K562 (cell line): ENCODE measurements around the gene NDUFAF4. TPM values are rescaled to one million over a fixed set of nuclear protein-coding genes. Genes with fewer than 3 reads are reported as not detected.

ENCODE experiments used
- ELF1 ChIP-seq: fragments of 200-800 bp; sonication (Bioruptor generic); IDR thresholded peaks from 2 replicates; pipeline ENCODE4 v1.6.1; 2016; ENCODE audit warnings: missing genetic modification characterization, missing compliant biosample characterization
- ELK3 ChIP-seq: fragments of 450-650 bp; formaldehyde crosslinking; IDR thresholded peaks from 2 replicates; pipeline ENCODE4 v1.4.0; 2020; ENCODE audit warnings: mild to moderate bottlenecking
- MAZ ChIP-seq, 2 experiments: fragments of 450-650 bp in 1 of 2; sonication (generic) in 1 of 2; formaldehyde crosslinking; IDR thresholded peaks in 1 of 2; conservative IDR thresholded peaks in 1 of 2; 2 replicates each; pipeline versions ENCODE4 v1.4.0 to v1.5.0; 2020; ENCODE audit warnings: mild to moderate bottlenecking in 1 of 2, missing genetic modification reagents in 1 of 2
- NCOA1 ChIP-seq: fragments of 450-650 bp; IDR thresholded peaks from 2 replicates; pipeline ENCODE4 v1.6.1; 2016; ENCODE audit warnings: low read depth
- NFIC ChIP-seq: fragments of 450-650 bp; IDR thresholded peaks from 2 replicates; pipeline ENCODE4 v1.6.1; 2017; ENCODE audit warnings: mild to moderate bottlenecking, inconsistent platforms
- POLR2G ChIP-seq: fragments of 200-400 bp; formaldehyde crosslinking; IDR thresholded peaks from 2 replicates; pipeline ENCODE4 v1.6.1; 2017; ENCODE audit warnings: low read depth, mild to moderate bottlenecking, antibody characterized with exemption, low read length, moderate library complexity
- ZBTB7A ChIP-seq: IDR thresholded peaks from 2 replicates; pipeline ENCODE4 v1.6.1; 2011; ENCODE audit warnings: low read depth, mild to moderate bottlenecking, low read length, moderate library complexity, borderline replicate concordance; ENCODE audit not compliant: control insufficient read depth
- ZNF609 ChIP-seq: sonication (generic); formaldehyde crosslinking; IDR thresholded peaks from 2 replicates; pipeline ENCODE4 v1.8.1; 2023; ENCODE audit warnings: missing genetic modification reagents, mild to moderate bottlenecking, borderline replicate concordance
- ZNF655 ChIP-seq: fragments of 250-450 bp; sonication (Bioruptor Pico); IDR thresholded peaks from 2 replicates; pipeline ENCODE4 v1.5.0; 2021
- ZNF778 ChIP-seq: fragments of 450-650 bp; formaldehyde crosslinking; IDR thresholded peaks from 2 replicates; pipeline ENCODE4 v1.4.0; 2020; ENCODE audit warnings: mild to moderate bottlenecking, moderate library complexity
- polyA plus RNA-seq, 8 experiments: library from polyadenylated mRNA; depleted of rRNA in 4 of 8; stranded (reverse) in 5 of 8; unstranded in 3 of 8; fragments of >200 nt; fragmentation: Nextera tagmentation in 2 of 8; fragmentation: Illumina TruSeq in 1 of 8; extraction: Ambion mirVana in 2 of 8; extraction: Trizol in 1 of 8; gene quantifications; 2 replicates each; pipeline versions ENCODE4 v1.2.1 to v1.2.3, GENCODE V29; 2011 to 2014; ENCODE audit warnings: inconsistent platforms in 1 of 8, missing spikeins in 1 of 8
- total RNA-seq, 7 experiments: library from RNA; depleted of rRNA in 6 of 7; stranded (reverse); fragments of >200 nt in 6 of 7; fragmentation: Illumina TruSeq in 2 of 7; extraction: Trizol in 2 of 7; gene quantifications; 2 replicates each; pipeline versions ENCODE4 v1.2.1 to v1.2.3, GENCODE V29; 2011 to 2021; ENCODE audit warnings: low replicate concordance in 1 of 7

Gene NDUFAF4
- total and polyA plus RNA-seq, 9 of the 15 experiments (the other 6 are each of a cell fraction or from before 2014, with no cell fraction given), result 45.0 to 418 (median 136) TPM

GRCh38 chr6:96923871-96924493 lies 26.3 kb upstream of the NDUFAF4 start (continued):
- TF ChIP-seq ZNF609 (CRISPR knock-in tag) (no peak), ZNF778 (CRISPR knock-in tag) (no peak), ZNF655 (CRISPR knock-in tag) (no peak), MAZ (CRISPR knock-in tag; conservative IDR thresholded peaks at IDR 0.05 in 1 of 2, IDR thresholded peaks at IDR 0.05 in 1 of 2) (peak in 1 of 2 experiments; percentile 12; a peak in 1 of 4 replicates), NCOA1 (no peak), ZBTB7A (peak; percentile 66; the same call in 1 of the 2 replicates), POLR2G (peak; percentile 87), ELF1 (tag) (peak; percentile 87), NFIC (peak; percentile 75), ELK3 (CRISPR knock-in tag) (no peak)
